Sigmoid colon (tissue), 7 donors: ENCODE results near the gene PSAP. TPM values are rescaled to one million over a fixed set of nuclear protein-coding genes. Genes with fewer than 3 reads are reported as not detected.

Experiments
- DNase-seq: peaks from one replicate; pipeline ENCODE4 v3.0.0-alpha.2; 2019
- H3K27ac ChIP-seq, 4 donors: fragments of 200-600 bp; sonication (generic); one replicate each; pipeline ENCODE4 v1.5.1; 2016 to 2019; ENCODE audit warnings: mild to moderate bottlenecking in 1 of 4
- H3K27me3 ChIP-seq, 3 donors: fragments of 200-600 bp; sonication (generic); one replicate each; pipeline ENCODE4 v1.5.1; 2019; ENCODE audit warnings: mild to moderate bottlenecking in 1 of 3
- H3K36me3 ChIP-seq, 4 donors: fragments of 200-600 bp; sonication (generic); one replicate each; pipeline ENCODE4 v1.5.1; 2016 to 2019
- H3K4me1 ChIP-seq, 4 donors: fragments of 200-600 bp; sonication (generic); one replicate each; pipeline ENCODE4 v1.5.1; 2017 to 2019
- H3K4me3 ChIP-seq, 4 donors: fragments of 200-600 bp; sonication (generic); one replicate each; pipeline ENCODE4 v1.5.1; 2017 to 2019; ENCODE audit warnings: mild to moderate bottlenecking in 2 of 4, moderate library complexity in 1 of 4
- H3K9me3 ChIP-seq, 4 donors: fragments of 200-600 bp in 3 of 4; sonication (generic) in 3 of 4; one replicate each; pipeline versions ENCODE4 v1.5.1 to v1.6.1; 2013 to 2019
- CTCF ChIP-seq, 4 experiments: fragments of 450-650 bp in 3 of 4; fragments of 200-600 bp in 1 of 4; IDR thresholded peaks; one replicate each; pipeline ENCODE4 v1.5.1; 2016 to 2019; ENCODE audit warnings: antibody characterized with exemption in 4 of 4, mild to moderate bottlenecking in 3 of 4, moderate library complexity in 2 of 4
- EP300 ChIP-seq, 4 donors: sonication (generic); formaldehyde crosslinking; IDR thresholded peaks; one replicate each; pipeline ENCODE4 v1.6.1; 2017; ENCODE audit warnings: antibody characterized with exemption in 4 of 4
- POLR2A ChIP-seq, 2 donors: fragments of 450-650 bp; IDR thresholded peaks; one replicate each; pipeline ENCODE4 v1.6.1; 2016; ENCODE audit warnings: antibody characterized with exemption in 2 of 2, mild to moderate bottlenecking in 2 of 2, moderate library complexity in 2 of 2
- POLR2AphosphoS5 ChIP-seq, 4 donors: sonication (generic); formaldehyde crosslinking; IDR thresholded peaks; one replicate each; pipeline ENCODE4 v1.6.1; 2017; ENCODE audit warnings: antibody characterized with exemption in 4 of 4
- WGBS, 2 donors: extraction: QIAGEN DNeasy Blood & Tissue Kit; methylation state at CpG; one replicate each; pipeline ENCODE4 v1.1.7; 2013; 5-methylcytosine and 5-hydroxymethylcytosine counted together
- intact Hi-C: fragments of 100-400 bp; cut with DNase I; formaldehyde crosslinking; loops from one replicate; pipeline ENCODE4 v1.15.1; 2023
- polyA plus RNA-seq, 3 donors: library from polyadenylated mRNA; stranded (reverse); fragments of 200-250 nt; gene quantifications; one replicate each; pipeline ENCODE4 v1.2.3, GENCODE V29; 2013
- total RNA-seq, 4 donors: library from RNA; depleted of rRNA; stranded (reverse); fragments of >200 nt; gene quantifications; one replicate each; pipeline ENCODE4 v1.1.0, GENCODE V29; 2016
- donor health status: healthy with polysubstance abuse.
- donor health status: Bipolar disorder and iron deficiency.
- donor health status: healthy.

Gene PSAP
- total and polyA plus RNA-seq, 7 donors, result 200 to 960 (median 636) TPM

GRCh38 chr10:71863203-71863602 lies 12.2 kb upstream of the PSAP start:
- WGBS, 2 donors, result 92 to 94% methylated on average over 6 of the region's 6 CpGs
- intact Hi-C loops, result no loop called here
- H3K27me3 ChIP-seq, result no peaks in the 10 kb centered on the region
- no peaks in the 10 kb centered on the region for H3K36me3 ChIP-seq
- DNase-seq, result no peak
- TF ChIP-seq EP300 (IDR thresholded peaks at IDR 0.05) (no peak), POLR2A (IDR thresholded peaks at IDR 0.05) (no peak), POLR2AphosphoS5 (IDR thresholded peaks at IDR 0.05) (no peak), CTCF (IDR thresholded peaks at IDR 0.05) (no peak)
- H3K9me3 ChIP-seq, result no peaks in the 10 kb centered on the region
- H3K4me3 ChIP-seq, result no peak overlapping the region
- no peak overlapping the region for H3K27ac ChIP-seq
- H3K4me1 ChIP-seq, result peaks cover 0 to 26% (median 22%) of the 10 kb centered on the region in 4 donors

GRCh38 chr10:71860243-71861029 lies 9.4 kb upstream of the PSAP start:
- peak; percentile 99 for DNase-seq
- H3K9me3 ChIP-seq, result no peaks in the 10 kb centered on the region
- H3K36me3 ChIP-seq, result no peaks in the 10 kb centered on the region
- H3K4me3 ChIP-seq, result no peak overlapping the region
- peak; percentile 50 to 94 (median 74) for TF ChIP-seq POLR2AphosphoS5 (IDR thresholded peaks at IDR 0.05)
- peak in 2 of 4 donors; percentile 44 to 89 for TF ChIP-seq EP300 (IDR thresholded peaks at IDR 0.05)
- TF ChIP-seq CTCF (IDR thresholded peaks at IDR 0.05), result no peak
- peaks cover 0 to 26% (median 22%) of the 10 kb centered on the region in 4 donors for H3K4me1 ChIP-seq
- H3K27me3 ChIP-seq, result no peaks in the 10 kb centered on the region
- H3K27ac ChIP-seq, result peak overlapping the region; percentile 87 to 93 (median 90)
- WGBS, 2 donors, result 69 to 73% methylated on average over 11 of the region's 11 CpGs
- intact Hi-C loops, result no loop called here

GRCh38 chr10:71857934-71858890 lies 7.2 kb upstream of the PSAP start:
- H3K4me3 ChIP-seq, result no peak overlapping the region
- WGBS, 2 donors, result 84 to 86% methylated on average over 12 of the region's 12 CpGs
- H3K27me3 ChIP-seq, result no peaks in the 10 kb centered on the region
- no peak overlapping the region for H3K27ac ChIP-seq
- no peaks in the 10 kb centered on the region for H3K36me3 ChIP-seq
- peak; percentile 81 for DNase-seq
- peaks cover 0 to 26% (median 22%) of the 10 kb centered on the region in 4 donors for H3K4me1 ChIP-seq
- intact Hi-C loops, result no loop called here
- no peak for TF ChIP-seq POLR2A (IDR thresholded peaks at IDR 0.05)
- no peak for TF ChIP-seq POLR2AphosphoS5 (IDR thresholded peaks at IDR 0.05)
- TF ChIP-seq CTCF (IDR thresholded peaks at IDR 0.05), result no peak
- TF ChIP-seq EP300 (IDR thresholded peaks at IDR 0.05), result no peak
- no peaks in the 10 kb centered on the region for H3K9me3 ChIP-seq

- Histone ChIP-seq H3K27me3 (no peaks in the 10 kb centered on the region), H3K36me3 (no peaks in the 10 kb centered on the region), H3K4me3 (no peak overlapping the region), H3K27ac (no peak overlapping the region), H3K9me3 (no peaks in the 10 kb centered on the region), H3K4me1 (peaks cover 0 to 25% (median 22%) of the 10 kb centered on the region in 4 donors)
- DNase-seq, result no peak
- no peak for TF ChIP-seq EP300 (IDR thresholded peaks at IDR 0.05)
- TF ChIP-seq CTCF (IDR thresholded peaks at IDR 0.05), result no peak
- intact Hi-C loops, result no loop called here
- 87 to 96% methylated on average over 4 of the region's 4 CpGs for WGBS, 2 donors
Measured at GRCh38 chr10:71856619-71857018, 5.6 kb upstream of the PSAP start.
